Astrocyte of the spinal cord (primary cell): ENCODE data around the gene MYO1A.

Experiments used
- DNase-seq: peaks from one replicate; pipeline ENCODE4 v3.0.0; 2011; ENCODE audit warnings: low read depth, low spot score
- H3K4me3 ChIP-seq: 2 replicates; pipeline ENCODE4 v1.5.1; 2011; ENCODE audit warnings: low read depth, mild to moderate bottlenecking, low read length, moderate library complexity
- CTCF ChIP-seq: IDR thresholded peaks from 2 replicates; pipeline ENCODE4 v1.5.1; 2012; ENCODE audit warnings: low read depth, mild to moderate bottlenecking, low read length, inconsistent platforms
- in situ Hi-C: cut with HindIII; loops from 2 replicates; pipeline ENCODE4 v1.10.0; 2017; ENCODE audit warnings: low sequenced_read_pairs

MYO1A gene

GRCh38 chr12:57090924-57091637 lies 41.2 kb upstream of the MYO1A start:
- peak overlapping the region; percentile 87 for H3K4me3 ChIP-seq
- in situ Hi-C loops, result no loop called here
- DNase-seq, result no peak
- peak; percentile 9 for TF ChIP-seq CTCF

- in situ Hi-C loops, result no loop called here
- no peak for DNase-seq
- TF ChIP-seq CTCF, result no peak
- peak overlapping the region; percentile 87 for H3K4me3 ChIP-seq
Observed at GRCh38 chr12:57090490-57090889, 40.6 kb upstream of the MYO1A start.

- in situ Hi-C loops, result no loop called here
- TF ChIP-seq CTCF, result no peak
- DNase-seq, result peak; percentile 55
- H3K4me3 ChIP-seq, result peak overlapping the region; percentile 87
Observed at GRCh38 chr12:57089271-57090245, 39.6 kb upstream of the MYO1A start.

- in situ Hi-C loops, result no loop called here
- no peak for TF ChIP-seq CTCF
- H3K4me3 ChIP-seq, result peak within 1 kb of the TSS; percentile 87
- DNase-seq, result peak; percentile 95
Observed at GRCh38 chr12:57088354-57089270, 38.7 kb upstream of the MYO1A start, which contains the start of gene NAB2. Gene NAB2, plus strand, starts transcription at chr12:57089114. Its CDS starts 158 bp downstream, at chr12:57089272.

- H3K4me3 ChIP-seq, result peak overlapping the region; percentile 79
- in situ Hi-C loops, result no loop called here
- peak; percentile 96 for DNase-seq
- TF ChIP-seq CTCF, result no peak
Observed at GRCh38 chr12:57087691-57088353, 37.9 kb upstream of the MYO1A start.
